T follicular helper cell (primary cell): ENCODE results near the gene DHX57.

Experiments used
- DNase-seq: peaks from one replicate; pipeline ENCODE4 v3.0.0-alpha.2; 2020; ENCODE audit warnings: low read depth
- total RNA-seq, 2 experiments: gene quantifications; one replicate each; lab custom pipeline; 2026; lab: John Stamatoyannopoulos, UW

DHX57 gene, protein sequence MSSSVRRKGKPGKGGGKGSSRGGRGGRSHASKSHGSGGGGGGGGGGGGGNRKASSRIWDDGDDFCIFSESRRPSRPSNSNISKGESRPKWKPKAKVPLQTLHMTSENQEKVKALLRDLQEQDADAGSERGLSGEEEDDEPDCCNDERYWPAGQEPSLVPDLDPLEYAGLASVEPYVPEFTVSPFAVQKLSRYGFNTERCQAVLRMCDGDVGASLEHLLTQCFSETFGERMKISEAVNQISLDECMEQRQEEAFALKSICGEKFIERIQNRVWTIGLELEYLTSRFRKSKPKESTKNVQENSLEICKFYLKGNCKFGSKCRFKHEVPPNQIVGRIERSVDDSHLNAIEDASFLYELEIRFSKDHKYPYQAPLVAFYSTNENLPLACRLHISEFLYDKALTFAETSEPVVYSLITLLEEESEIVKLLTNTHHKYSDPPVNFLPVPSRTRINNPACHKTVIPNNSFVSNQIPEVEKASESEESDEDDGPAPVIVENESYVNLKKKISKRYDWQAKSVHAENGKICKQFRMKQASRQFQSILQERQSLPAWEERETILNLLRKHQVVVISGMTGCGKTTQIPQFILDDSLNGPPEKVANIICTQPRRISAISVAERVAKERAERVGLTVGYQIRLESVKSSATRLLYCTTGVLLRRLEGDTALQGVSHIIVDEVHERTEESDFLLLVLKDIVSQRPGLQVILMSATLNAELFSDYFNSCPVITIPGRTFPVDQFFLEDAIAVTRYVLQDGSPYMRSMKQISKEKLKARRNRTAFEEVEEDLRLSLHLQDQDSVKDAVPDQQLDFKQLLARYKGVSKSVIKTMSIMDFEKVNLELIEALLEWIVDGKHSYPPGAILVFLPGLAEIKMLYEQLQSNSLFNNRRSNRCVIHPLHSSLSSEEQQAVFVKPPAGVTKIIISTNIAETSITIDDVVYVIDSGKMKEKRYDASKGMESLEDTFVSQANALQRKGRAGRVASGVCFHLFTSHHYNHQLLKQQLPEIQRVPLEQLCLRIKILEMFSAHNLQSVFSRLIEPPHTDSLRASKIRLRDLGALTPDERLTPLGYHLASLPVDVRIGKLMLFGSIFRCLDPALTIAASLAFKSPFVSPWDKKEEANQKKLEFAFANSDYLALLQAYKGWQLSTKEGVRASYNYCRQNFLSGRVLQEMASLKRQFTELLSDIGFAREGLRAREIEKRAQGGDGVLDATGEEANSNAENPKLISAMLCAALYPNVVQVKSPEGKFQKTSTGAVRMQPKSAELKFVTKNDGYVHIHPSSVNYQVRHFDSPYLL (N-terminal part only)
- total RNA-seq = 32.0 to 36.4 reads per million in 2 experiments

- DNase-seq = peak; percentile 70
These were observed at the start of gene DHX57, which contains the start of gene MORN2 for GRCh38 chr2:38875576-38876367. Gene DHX57 (minus strand): TSS chr2:38875934. CDS start chr2:38868405, 7,529 bp downstream. Gene MORN2 (plus strand): TSS chr2:38875976.

- DNase-seq = no peak
These were observed 47.2 kb upstream of the DHX57 start for GRCh38 chr2:38922902-38923301.

- DNase-seq = no peak
These were observed 46.7 kb upstream of the DHX57 start for GRCh38 chr2:38922389-38922788.

DNA sequence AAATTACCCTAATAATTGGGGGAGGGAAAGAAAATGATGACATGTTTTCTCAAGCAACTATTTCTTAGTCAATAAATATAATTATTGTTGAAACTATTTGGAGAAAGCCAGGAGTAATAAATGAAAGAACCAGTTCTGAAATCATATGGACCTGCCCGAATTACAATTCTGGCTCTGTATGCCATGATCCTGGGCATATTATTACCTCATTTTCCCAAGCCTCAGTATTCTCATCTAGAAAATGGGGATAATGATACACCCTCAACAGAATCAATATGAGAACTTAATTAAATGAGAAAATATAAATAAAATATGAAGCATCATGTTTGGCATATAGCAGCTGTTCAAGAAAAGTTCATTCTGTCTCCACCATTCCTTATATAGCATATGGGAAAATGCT lies 36.9 kb upstream of the DHX57 start:
- no peak for DNase-seq

GRCh38 chr2:38911191-38911590 lies 35.5 kb upstream of the DHX57 start:
- DNase-seq = no peak

DNA sequence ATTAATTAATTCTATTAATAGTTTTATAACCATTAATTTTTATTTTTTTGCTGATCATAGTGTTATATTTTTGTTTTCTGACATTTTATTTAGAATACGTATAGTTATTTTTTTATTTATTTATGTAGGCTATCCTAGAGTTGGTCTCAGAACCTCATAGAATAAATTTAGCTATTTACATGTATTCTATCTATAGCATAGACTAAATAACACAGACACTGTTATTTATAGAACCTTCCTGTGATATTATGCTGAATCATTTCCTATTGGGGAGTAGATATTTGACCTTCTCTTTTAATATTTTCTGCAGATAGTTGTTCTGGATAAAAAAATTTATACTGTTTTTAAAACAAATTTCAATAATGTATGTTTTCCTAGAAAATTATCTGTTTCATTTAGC lies 34.1 kb upstream of the DHX57 start:
- no peak for DNase-seq

DNA sequence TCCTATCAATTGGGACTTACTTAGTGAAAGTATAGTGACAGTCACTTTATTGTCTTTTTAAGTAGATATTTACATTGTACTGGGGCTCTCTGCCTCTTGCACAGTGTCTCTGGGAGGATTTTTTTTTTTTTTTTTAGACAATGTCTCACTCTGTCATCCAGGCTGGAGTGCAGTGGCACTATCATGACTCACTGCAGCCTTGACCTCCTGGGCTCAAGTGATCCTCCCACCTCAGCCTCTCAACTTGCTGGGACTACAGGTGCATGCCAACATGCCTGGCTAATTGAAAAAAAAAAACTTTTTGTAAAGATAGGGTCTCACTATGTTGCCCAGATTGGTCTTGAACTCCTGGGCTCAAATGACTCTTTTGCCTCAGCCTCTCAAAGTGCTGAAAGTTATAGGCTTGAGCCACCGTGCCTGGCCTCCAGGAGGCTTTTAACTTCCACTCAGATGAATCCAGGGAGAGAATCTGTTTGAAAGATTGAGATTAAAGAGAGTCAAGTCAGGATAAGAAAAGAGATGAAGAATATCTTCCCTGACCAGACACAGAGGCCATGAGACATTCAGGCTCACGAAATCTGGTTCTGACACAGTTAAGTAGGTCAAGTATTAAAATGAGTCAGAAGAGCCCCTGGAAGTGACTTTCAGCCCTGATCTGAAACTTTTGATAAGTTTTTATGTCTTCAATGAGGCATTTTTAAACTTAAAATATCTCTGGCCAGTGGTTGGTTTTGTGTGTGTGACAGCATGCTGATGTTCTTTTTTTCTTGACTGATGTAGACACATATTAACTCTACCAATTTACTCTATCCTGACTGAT lies 32.2 kb upstream of the DHX57 start:
- no peak for DNase-seq

DNA sequence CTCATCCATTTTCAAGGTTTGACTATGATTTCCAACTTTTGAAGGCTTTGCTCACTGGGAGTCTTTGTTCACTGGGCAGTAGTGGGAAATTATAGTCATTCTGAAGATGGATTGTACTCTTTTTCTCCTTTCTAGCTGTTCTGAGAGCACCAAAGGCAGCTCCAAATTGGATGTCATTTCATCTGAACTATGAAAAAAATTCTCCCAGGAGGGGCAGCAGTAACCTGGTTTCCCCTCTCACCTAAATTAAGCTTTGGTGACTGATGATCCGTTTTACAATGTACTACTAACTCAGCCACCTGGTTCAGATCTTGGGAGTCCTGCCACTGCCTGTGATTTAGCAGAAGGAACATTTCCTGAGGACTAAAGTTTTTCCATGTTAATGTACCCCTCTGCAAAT lies 31.5 kb upstream of the DHX57 start:
- DNase-seq = no peak

GRCh38 chr2:38905251-38905650 lies 29.5 kb upstream of the DHX57 start:
- DNase-seq = no peak

DNA sequence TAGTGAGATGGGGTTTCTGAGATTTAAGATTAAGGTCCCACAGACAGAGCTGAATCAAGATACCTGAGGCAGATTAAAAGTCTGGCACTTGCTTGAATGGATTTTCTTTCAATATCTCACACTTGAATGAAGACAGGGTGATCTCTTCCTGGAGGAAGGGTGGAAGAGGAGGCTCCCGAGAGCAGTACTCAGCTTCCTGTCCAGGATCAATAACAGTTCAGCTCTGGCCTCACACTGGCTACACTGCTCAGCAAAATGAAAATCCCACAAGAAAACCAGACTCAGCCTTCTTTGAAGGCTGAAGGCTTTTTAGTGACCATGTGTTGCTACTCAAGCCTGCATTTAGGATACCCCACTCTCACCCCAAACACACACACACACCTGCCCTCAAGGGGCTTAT lies 25.0 kb upstream of the DHX57 start:
- DNase-seq = no peak

DNA sequence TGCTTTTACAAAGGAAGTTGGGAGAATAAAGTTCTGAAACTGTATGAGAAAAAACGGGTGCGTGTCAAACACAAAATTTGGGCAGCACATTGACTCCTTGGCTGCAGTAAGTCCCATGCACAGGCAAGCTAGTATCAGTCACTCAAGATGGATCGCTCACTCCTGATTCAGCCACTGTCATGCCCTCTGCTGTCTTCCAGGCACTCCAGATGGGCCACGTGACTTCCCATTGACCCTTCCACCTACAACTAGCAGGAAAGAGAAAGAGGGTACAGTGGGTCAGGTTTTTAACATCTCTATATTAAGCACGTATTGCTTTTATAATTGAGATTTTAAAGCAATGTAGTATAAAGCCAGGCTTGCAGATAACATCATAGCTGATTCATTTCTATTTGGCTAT lies 22.5 kb upstream of the DHX57 start:
- no peak for DNase-seq

- DNase-seq = no peak
These were observed 17.1 kb upstream of the DHX57 start for GRCh38 chr2:38892819-38893218.

DNA sequence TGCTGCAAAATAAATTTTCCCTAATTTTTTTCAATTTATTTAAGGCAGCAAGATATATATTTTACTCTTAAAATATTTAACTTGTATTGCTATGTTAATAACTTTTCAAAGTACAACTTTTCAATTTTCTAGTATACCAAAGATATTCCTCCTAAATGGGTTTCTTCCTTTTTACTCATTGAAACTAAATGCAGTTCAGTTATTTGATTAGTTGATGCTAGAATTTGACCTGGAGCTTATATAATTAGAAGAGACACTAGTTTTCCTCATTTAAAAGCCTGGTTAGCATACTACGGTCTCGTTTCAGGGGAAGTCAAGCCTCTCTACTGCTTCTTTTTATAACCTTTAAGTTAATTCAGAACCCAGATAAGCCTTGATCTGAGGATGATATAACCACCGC lies 13.8 kb upstream of the DHX57 start, which contains the start of gene ARHGEF33:
TSS of gene ARHGEF33 (plus strand) at position 301 of the 400 bp plus-strand sequence. CDS start 29,573 bp downstream, outside the sequence.
- DNase-seq = no peak

DNA sequence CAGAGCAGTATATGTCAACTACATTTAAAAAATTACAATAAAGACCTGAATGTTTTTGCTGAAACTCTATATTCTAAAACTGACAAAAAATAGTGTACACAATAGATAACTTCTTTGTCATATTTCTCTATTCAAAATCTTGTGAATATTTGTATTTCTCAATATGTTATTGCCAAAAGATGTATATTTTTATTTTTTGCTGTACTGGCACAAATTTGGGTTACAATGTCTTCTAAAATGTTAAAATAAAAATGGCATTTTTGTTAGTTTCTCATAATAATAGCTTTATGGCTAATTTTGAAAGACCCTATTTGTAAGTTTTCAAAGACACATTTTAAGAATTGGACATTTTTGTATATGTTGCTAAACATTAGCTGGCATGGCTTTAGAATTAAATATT lies 13.3 kb upstream of the DHX57 start:
- DNase-seq = no peak

- DNase-seq = no peak
These were observed 12.3 kb upstream of the DHX57 start for GRCh38 chr2:38887902-38888554.

DNA sequence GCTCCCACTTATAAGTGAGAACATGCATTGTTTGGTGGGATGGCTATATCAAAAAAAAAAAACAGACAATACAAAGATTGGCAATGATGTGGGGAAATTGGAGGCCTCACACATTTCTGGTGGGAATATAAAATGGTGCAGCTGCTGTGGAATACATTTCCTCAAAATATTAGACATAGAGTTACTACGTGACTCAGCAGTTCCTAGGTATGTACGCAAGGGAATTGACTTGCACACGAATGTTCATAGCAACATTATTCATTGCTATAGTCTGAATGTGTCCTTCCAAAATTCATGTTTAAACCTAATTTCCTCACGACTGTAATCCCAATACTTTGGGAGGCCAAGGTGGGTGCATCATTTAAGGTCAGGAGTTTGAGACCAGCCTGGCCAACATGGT lies 11.6 kb upstream of the DHX57 start:
- DNase-seq = no peak

GRCh38 chr2:38886063-38886462 lies 10.3 kb upstream of the DHX57 start:
- no peak for DNase-seq

- no peak for DNase-seq
These were observed 673 bp upstream of the DHX57 start for GRCh38 chr2:38876407-38876806.

DNA sequence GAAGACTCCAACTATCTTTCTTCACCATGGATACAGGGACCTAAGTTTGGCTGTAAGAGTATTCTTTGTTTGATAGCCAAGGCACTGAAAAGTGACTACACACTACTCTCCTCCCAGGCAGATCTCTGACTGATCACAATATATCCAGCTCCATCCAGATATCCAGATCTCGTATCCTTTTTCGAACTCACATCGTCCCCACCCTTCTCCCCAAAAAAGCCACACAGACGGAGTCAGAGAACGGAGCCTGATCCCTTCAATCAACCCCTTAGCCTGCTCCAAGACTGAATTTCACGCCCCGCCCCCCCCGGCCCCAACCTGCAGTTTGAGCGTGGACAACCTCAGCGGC lies 533 bp downstream of the DHX57 start:
- no peak for DNase-seq

- no peak for DNase-seq
These were observed 2.0 kb downstream of the DHX57 start for GRCh38 chr2:38873763-38874162.
